Measurements from ENCODE around the gene PUSL1. TPM values are rescaled to one million over a fixed set of nuclear protein-coding genes. Genes with fewer than 3 reads are reported as not detected.
A peak's percentile ranks its signal among the peaks of the same experiment; 100 is the strongest.

Gene PUSL1
- total RNA-seq, 1 donor from 2014 or later = 28.3 TPM

DNA sequence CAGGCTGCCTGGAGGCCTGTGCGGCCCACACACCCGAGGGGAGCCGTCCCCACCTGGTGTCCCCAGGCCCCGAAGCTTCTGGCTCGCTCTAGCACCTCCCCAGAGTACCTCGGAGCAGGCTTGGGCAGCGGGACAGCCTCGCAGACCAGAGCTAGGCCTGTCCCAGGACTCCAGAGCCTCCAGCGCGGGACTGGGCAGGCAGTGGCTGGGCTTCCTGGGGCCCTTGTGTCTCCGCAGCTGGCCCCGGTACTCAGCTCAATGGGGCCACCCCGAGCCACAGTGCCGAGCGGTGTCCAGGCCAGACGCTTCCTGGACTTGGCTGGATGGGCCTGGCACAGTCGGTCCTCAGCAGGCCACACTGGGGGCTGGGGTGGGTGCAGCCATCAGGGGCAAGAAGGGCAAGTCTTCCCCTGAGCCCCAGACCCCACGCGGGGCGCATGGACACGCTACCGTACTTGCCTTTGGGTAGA is 23.3 kb upstream of the PUSL1 start:
- Histone ChIP-seq H3K36me3 (no peaks in the 10 kb centered on the region), H3K4me1 (no peaks in the 10 kb centered on the region), H3K27ac (no peak overlapping the region), H3K27me3 (no peaks in the 10 kb centered on the region), H3K4me3 (no peak overlapping the region), H3K9me3 (no peaks in the 10 kb centered on the region)
- TF ChIP-seq, protein P1, sequence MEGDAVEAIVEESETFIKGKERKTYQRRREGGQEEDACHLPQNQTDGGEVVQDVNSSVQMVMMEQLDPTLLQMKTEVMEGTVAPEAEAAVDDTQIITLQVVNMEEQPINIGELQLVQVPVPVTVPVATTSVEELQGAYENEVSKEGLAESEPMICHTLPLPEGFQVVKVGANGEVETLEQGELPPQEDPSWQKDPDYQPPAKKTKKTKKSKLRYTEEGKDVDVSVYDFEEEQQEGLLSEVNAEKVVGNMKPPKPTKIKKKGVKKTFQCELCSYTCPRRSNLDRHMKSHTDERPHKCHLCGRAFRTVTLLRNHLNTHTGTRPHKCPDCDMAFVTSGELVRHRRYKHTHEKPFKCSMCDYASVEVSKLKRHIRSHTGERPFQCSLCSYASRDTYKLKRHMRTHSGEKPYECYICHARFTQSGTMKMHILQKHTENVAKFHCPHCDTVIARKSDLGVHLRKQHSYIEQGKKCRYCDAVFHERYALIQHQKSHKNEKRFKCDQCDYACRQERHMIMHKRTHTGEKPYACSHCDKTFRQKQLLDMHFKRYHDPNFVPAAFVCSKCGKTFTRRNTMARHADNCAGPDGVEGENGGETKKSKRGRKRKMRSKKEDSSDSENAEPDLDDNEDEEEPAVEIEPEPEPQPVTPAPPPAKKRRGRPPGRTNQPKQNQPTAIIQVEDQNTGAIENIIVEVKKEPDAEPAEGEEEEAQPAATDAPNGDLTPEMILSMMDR (IDR thresholded peaks at IDR 0.05) = no peak
- intact Hi-C loops (cut with DNase I) = no loop called here
- no peak for DNase-seq (ENCODE audit: low spot score in 2 of 2)

DNA sequence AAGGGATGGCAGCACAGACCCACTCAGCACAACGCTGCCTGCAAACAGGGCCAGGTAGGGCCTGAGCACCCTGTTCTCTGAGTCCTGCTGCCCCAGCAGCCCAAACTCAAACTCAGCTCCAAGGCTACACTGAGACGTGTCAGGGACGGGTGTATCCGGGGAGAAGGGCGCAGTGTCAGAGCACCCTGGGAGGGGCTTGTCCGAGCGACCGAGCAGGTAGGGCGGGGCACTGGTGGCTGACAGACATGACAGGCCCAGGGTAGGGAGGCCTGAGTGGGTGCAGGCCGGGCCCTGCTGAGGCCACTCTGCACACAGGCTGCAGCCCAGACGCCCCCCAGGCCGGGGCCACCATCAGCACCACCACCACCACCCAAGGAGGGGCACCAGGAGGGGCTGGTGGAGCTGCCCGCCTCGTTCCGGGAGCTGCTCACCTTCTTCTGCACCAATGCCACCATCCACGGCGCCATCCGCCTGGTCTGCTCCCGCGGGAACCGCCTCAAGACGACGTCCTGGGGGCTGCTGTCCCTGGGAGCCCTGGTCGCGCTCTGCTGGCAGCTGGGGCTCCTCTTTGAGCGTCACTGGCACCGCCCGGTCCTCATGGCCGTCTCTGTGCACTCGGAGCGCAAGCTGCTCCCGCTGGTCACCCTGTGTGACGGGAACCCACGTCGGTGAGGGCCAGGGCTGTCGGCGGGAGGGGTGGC is 22.6 kb upstream of the PUSL1 start:
- Histone ChIP-seq H3K36me3 (no peaks in the 10 kb centered on the region), H3K4me1 (no peaks in the 10 kb centered on the region), H3K27ac (no peak overlapping the region), H3K4me3 (no peak overlapping the region), H3K27me3 (no peaks in the 10 kb centered on the region), H3K9me3 (no peaks in the 10 kb centered on the region)
- intact Hi-C loops (cut with DNase I) = no loop called here
- TF ChIP-seq, protein P1 (IDR thresholded peaks at IDR 0.05) = no peak
- no peak for DNase-seq (ENCODE audit: low spot score in 2 of 2)

DNA sequence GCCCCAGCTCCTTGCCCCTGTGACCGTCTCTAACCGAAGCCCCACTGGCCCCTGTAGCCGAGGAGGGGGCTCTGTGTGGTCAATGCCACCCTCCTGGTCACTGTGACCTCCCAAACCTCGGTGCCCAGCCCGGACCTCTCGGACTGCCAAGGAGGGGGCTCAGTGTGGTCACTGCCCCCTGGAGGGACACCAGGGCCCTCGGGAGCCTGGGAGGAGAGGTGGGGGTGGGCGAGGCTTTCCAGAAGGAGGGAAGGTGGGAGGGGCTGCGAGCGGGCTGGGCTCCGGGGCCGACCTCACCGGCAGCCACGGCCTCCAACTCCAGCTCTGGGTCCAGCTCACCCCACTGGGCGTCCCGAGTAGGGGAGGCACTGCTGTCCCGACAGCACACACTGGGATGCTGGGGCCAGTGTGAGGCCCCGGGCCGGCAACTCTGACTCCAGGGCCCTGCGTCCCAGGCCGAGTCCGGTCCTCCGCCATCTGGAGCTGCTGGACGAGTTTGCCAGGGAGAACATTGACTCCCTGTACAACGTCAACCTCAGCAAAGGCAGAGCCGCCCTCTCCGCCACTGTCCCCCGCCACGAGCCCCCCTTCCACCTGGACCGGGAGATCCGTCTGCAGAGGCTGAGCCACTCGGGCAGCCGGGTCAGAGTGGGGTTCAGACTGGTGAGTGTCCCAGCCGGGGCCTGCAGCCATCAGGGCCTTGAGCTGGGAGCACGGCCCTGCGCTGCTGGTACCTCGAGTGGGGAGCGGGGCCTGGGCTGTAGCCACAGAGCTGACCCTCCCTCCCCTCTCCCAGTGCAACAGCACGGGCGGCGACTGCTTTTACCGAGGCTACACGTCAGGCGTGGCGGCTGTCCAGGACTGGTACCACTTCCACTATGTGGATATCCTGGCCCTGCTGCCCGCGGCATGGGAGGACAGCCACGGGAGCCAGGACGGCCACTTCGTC is 21.8 kb upstream of the PUSL1 start:
- Histone ChIP-seq H3K9me3 (no peaks in the 10 kb centered on the region), H3K4me3 (no peak overlapping the region), H3K4me1 (peaks cover under 1 to 4% of the 10 kb centered on the region in 2 donors), H3K27me3 (no peaks in the 10 kb centered on the region), H3K27ac (no peak overlapping the region), H3K36me3 (no peaks in the 10 kb centered on the region)
- DNase-seq (ENCODE audit: low spot score in 2 of 2) = no peak
- intact Hi-C loops (cut with DNase I) = no loop called here
- TF ChIP-seq, protein P1 (IDR thresholded peaks at IDR 0.05) = no peak

DNA sequence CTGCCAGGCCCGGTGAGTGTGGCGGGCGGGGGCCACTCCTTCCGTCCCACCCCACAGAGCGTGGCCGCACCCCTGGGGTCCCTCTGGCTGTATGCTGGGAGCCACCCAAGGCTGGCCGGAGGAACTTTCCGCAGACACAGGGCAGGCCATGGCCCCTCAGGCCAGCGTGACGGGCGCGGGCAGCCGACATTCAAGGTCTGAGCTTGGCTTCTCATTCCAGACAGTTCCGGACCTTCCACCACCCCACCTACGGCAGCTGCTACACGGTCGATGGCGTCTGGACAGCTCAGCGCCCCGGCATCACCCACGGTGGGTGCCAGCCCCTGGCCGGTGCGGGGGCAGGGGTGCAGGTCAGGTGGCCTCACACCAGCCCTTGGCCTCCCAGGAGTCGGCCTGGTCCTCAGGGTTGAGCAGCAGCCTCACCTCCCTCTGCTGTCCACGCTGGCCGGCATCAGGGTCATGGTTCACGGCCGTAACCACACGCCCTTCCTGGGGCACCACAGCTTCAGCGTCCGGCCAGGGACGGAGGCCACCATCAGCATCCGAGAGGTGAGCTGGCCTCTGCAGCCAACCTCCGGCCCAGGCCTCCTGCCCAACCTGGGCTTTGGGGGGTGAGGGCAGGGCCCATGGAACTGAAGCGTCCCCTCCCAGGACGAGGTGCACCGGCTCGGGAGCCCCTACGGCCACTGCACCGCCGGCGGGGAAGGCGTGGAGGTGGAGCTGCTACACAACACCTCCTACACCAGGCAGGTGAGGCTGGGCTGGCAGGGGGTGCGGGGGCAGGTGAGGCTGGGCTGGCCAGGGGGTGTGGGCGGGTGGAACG is 20.9 kb upstream of the PUSL1 start:
- peaks cover 3 to 4% of the 10 kb centered on the region in 2 donors for H3K4me1 ChIP-seq
- no peaks in the 10 kb centered on the region for H3K27me3 ChIP-seq
- TF ChIP-seq, protein P1 (IDR thresholded peaks at IDR 0.05) = no peak
- DNase-seq (ENCODE audit: low spot score in 2 of 2) = no peak
- H3K27ac ChIP-seq = no peak overlapping the region
- no peaks in the 10 kb centered on the region for H3K9me3 ChIP-seq
- no peak overlapping the region for H3K4me3 ChIP-seq
- intact Hi-C loops (cut with DNase I) = no loop called here
- H3K36me3 ChIP-seq = no peaks in the 10 kb centered on the region

DNA sequence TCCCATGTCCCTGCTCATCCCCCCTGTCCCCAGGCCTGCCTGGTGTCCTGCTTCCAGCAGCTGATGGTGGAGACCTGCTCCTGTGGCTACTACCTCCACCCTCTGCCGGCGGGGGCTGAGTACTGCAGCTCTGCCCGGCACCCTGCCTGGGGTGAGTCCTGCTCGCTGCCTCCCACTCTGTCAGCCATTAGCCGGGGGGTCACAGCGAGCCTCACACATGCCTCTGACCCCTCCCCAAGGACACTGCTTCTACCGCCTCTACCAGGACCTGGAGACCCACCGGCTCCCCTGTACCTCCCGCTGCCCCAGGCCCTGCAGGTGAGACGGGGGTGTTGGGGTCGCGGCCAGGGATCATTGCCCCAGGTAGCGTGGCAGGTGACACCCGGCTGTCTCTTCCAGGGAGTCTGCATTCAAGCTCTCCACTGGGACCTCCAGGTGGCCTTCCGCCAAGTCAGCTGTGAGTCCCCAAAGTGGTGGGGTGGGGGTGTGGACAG is 18.1 kb upstream of the PUSL1 start:
- DNase-seq (ENCODE audit: low spot score in 2 of 2) = no peak
- H3K9me3 ChIP-seq = no peaks in the 10 kb centered on the region
- H3K36me3 ChIP-seq = peaks cover 0 to 8% of the 10 kb centered on the region in 2 donors
- H3K4me3 ChIP-seq = no peak overlapping the region
- H3K27ac ChIP-seq = no peak overlapping the region
- H3K27me3 ChIP-seq = no peaks in the 10 kb centered on the region
- H3K4me1 ChIP-seq = peaks cover 3 to 4% of the 10 kb centered on the region in 2 donors
- TF ChIP-seq, protein P1 (IDR thresholded peaks at IDR 0.05) = peak; percentile 60 to 70 (median 63)
- intact Hi-C loops (cut with DNase I) = loop anchor here (5.0 kb wide), 1 partner anchor 173 kb away; the partner anchor contains the start of gene C1orf159

Measured in ascending aorta (tissue), 2 donors.